Measurements from ENCODE around the gene YES1. TPM values are rescaled to one million over a fixed set of nuclear protein-coding genes. Genes with fewer than 3 reads are reported as not detected.

YES1 gene
- total and polyA plus RNA-seq, 4 donors = 17.9 to 61.7 (median 31.6) TPM

DNA sequence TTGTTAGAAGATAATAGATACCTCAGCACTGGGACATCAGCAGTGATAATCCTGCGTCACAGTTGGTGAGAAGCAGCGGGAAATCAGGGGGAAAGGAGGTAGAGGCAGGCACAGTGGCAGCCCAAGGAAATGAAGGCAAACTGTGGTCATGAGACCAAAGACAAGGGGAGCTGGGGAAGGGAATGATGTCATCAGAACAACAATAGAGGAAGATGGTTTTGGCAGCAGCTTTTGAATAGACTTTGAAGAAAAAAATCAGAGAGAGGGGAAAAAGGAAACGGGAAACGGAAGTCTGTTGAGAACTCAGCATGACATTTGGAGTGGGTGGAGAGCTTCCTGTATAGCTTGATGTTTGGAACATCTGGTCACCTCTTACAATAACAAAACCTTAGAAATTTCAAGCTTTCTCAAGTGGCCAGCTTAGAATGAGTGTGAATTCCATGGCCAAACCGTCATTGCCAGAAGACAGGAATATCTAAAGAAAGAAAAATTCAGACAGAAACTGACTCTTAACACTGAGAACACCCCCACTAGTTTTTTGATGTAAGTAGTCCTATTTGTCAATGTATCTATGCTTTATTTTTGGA is 18.4 kb upstream of the YES1 start:
- H3K27ac ChIP-seq (ENCODE audit: low read depth in 1 of 2, low read length in 1 of 2) = peak overlapping the region; percentile 41 to 43
- no peaks in the 10 kb centered on the region for H3K36me3 ChIP-seq (ENCODE audit: control insufficient read depth in 4 of 4, insufficient read depth in 4 of 4, low read length in 4 of 4)
- no peaks in the 10 kb centered on the region for H3K9me3 ChIP-seq (ENCODE audit: control insufficient read depth in 4 of 4, insufficient read depth in 3 of 4, low read length in 3 of 4)
- TF ChIP-seq, protein P1, sequence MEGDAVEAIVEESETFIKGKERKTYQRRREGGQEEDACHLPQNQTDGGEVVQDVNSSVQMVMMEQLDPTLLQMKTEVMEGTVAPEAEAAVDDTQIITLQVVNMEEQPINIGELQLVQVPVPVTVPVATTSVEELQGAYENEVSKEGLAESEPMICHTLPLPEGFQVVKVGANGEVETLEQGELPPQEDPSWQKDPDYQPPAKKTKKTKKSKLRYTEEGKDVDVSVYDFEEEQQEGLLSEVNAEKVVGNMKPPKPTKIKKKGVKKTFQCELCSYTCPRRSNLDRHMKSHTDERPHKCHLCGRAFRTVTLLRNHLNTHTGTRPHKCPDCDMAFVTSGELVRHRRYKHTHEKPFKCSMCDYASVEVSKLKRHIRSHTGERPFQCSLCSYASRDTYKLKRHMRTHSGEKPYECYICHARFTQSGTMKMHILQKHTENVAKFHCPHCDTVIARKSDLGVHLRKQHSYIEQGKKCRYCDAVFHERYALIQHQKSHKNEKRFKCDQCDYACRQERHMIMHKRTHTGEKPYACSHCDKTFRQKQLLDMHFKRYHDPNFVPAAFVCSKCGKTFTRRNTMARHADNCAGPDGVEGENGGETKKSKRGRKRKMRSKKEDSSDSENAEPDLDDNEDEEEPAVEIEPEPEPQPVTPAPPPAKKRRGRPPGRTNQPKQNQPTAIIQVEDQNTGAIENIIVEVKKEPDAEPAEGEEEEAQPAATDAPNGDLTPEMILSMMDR (IDR thresholded peaks at IDR 0.05; ENCODE audit: control extremely low read depth, extremely low read depth) = no peak
- H3K27me3 ChIP-seq (ENCODE audit: control insufficient read depth in 3 of 3, insufficient read depth in 3 of 3, low read length in 2 of 3) = no peaks in the 10 kb centered on the region
- H3K4me3 ChIP-seq = no peak overlapping the region
- 4 to 15% methylated on average over 5 of the region's 5 CpGs for WGBS, 2 donors
- H3K9ac ChIP-seq (ENCODE audit: insufficient read depth in 1 of 2, low read length in 2 of 2) = no peak overlapping the region
- peaks cover 0 to 4% (median 0%) of the 10 kb centered on the region in 5 donors for H3K4me1 ChIP-seq (ENCODE audit: control insufficient read depth in 5 of 5, insufficient read depth in 5 of 5, low read length in 5 of 5)
- peak in 2 of 3 donors; percentile 73 to 81 for DNase-seq
- ATAC-seq (ENCODE audit: insufficient read depth, low FRiP score) = peak; percentile 56

DNA sequence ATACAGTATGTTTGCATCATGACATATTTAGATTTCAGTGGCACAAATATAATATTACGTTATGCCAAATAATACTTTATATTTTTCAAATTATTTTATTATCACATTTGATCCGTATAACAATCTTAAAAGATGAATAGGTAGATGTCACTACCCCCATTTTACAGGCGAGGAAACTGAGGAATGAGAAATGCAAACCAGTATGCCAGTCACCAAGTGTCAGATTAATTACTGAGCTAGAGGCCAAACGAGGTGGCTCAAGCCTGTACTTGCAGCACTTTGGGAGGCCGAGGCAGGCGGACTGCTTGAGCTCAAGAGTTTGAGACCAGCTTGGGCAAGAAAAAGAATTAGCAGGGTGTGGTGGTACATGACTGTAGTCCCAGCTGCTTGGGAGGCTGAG is 17.4 kb upstream of the YES1 start:
- Histone ChIP-seq H3K9ac (ENCODE audit: insufficient read depth in 1 of 2, low read length in 2 of 2) (no peak overlapping the region), H3K4me1 (ENCODE audit: control insufficient read depth in 5 of 5, insufficient read depth in 5 of 5, low read length in 5 of 5) (peaks cover 0 to 6% (median 0%) of the 10 kb centered on the region in 5 donors), H3K27ac (ENCODE audit: low read depth in 1 of 2, low read length in 1 of 2) (peak overlapping the region; percentile 26 to 70), H3K9me3 (ENCODE audit: control insufficient read depth in 4 of 4, insufficient read depth in 3 of 4, low read length in 3 of 4) (no peaks in the 10 kb centered on the region), H3K4me3 (no peak overlapping the region), H3K27me3 (ENCODE audit: control insufficient read depth in 3 of 3, insufficient read depth in 3 of 3, low read length in 2 of 3) (no peaks in the 10 kb centered on the region), H3K36me3 (ENCODE audit: control insufficient read depth in 4 of 4, insufficient read depth in 4 of 4, low read length in 4 of 4) (no peaks in the 10 kb centered on the region)
- WGBS, 2 donors = 92 to 97% methylated on average over 6 of the region's 6 CpGs
- TF ChIP-seq, protein P1 (IDR thresholded peaks at IDR 0.05; ENCODE audit: control extremely low read depth, extremely low read depth) = no peak
- ATAC-seq (ENCODE audit: insufficient read depth, low FRiP score) (no peak), DNase-seq (no peak)

DNA sequence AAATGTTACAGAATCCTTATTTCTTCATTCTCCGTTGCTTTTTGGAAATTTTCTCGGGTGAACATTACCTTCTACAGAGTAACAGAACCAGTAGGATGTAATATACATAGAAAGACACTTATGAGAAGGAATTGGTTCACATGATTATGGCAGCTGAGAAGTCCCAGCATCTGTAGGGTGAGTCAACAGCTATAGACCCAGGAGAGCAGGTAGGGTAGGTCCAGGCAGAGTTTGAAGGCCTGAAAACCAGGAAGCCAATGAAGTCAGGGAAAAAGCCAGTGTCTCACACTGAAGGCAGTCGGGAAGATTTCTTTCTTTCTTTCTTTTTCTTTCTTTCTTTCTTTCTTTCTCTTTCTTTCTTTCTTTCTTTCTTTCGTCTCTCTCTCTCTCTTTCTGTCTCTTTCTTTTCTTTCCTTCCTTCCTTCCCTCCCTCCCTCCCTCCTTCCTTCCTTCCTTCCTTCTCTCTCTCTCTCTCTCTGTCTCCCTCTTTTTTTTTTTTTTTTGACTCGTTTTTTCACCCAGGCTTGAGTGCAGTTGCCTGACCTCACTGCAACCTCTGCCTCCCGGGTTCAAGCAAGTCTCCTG is 15.1 kb upstream of the YES1 start:
- Histone ChIP-seq H3K4me1 (ENCODE audit: control insufficient read depth in 5 of 5, insufficient read depth in 5 of 5, low read length in 5 of 5) (peaks cover 0 to 10% (median 0%) of the 10 kb centered on the region in 5 donors), H3K4me3 (no peak overlapping the region), H3K9ac (ENCODE audit: insufficient read depth in 1 of 2, low read length in 2 of 2) (no peak overlapping the region), H3K36me3 (ENCODE audit: control insufficient read depth in 4 of 4, insufficient read depth in 4 of 4, low read length in 4 of 4) (no peaks in the 10 kb centered on the region), H3K9me3 (ENCODE audit: control insufficient read depth in 4 of 4, insufficient read depth in 3 of 4, low read length in 3 of 4) (no peaks in the 10 kb centered on the region), H3K27ac (ENCODE audit: low read depth in 1 of 2, low read length in 1 of 2) (no peak overlapping the region), H3K27me3 (ENCODE audit: control insufficient read depth in 3 of 3, insufficient read depth in 3 of 3, low read length in 2 of 3) (no peaks in the 10 kb centered on the region)
- ATAC-seq (ENCODE audit: insufficient read depth, low FRiP score) (no peak), DNase-seq (no peak)
- TF ChIP-seq, protein P1 (IDR thresholded peaks at IDR 0.05; ENCODE audit: control extremely low read depth, extremely low read depth) = no peak
- WGBS, 2 donors = 75 to 87% methylated on average over 6 of the region's 6 CpGs

All from lung (tissue), 12 donors.